A172 (cell line): Measurements from ENCODE around the gene DUS3L. TPM values are rescaled to one million over a fixed set of nuclear protein-coding genes. Genes with fewer than 3 reads are reported as not detected.
"Not testable (repeated sequence)": the region's sequence is repeated elsewhere in the genome, so short reads cannot be mapped to it uniquely, and the experiment has no call there.

Experiments
- DNase-seq: peaks from one replicate; pipeline ENCODE4 v3.0.0-alpha.2; 2015; ENCODE audit warnings: low spot score
- total RNA-seq: library from RNA; depleted of rRNA; stranded (reverse); fragments of >200 nt; shearing (Covaris generic); gene quantifications from 2 replicates; pipeline ENCODE4 v1.2.3, GENCODE V29; 2014

Gene DUS3L
- total RNA-seq, 1 experiment from 2014 or later: 76.7 TPM

GRCh38 chr19:5800361-5801270 is 9.7 kb upstream of the DUS3L start:
- no peak for DNase-seq

GRCh38 chr19:5799247-5800241 is 8.6 kb upstream of the DUS3L start:
- DNase-seq: no peak

- no peak for DNase-seq
Observed at GRCh38 chr19:5798244-5798643, 7.3 kb upstream of the DUS3L start.

- DNase-seq: no peak
Observed at GRCh38 chr19:5795382-5795919, 4.5 kb upstream of the DUS3L start.

GRCh38 chr19:5793188-5793587 is 2.2 kb upstream of the DUS3L start:
- no peak for DNase-seq

GRCh38 chr19:5792224-5792623 is 1.3 kb upstream of the DUS3L start:
- DNase-seq: no peak

GRCh38 chr19:5789886-5790558 is 941 bp downstream of the DUS3L start:
- no peak for DNase-seq

GRCh38 chr19:5789351-5789761 is 1.6 kb downstream of the DUS3L start:
- no peak for DNase-seq

GRCh38 chr19:5788422-5788821 is 2.5 kb downstream of the DUS3L start:
- no peak for DNase-seq

GRCh38 chr19:5787409-5788182 is 3.4 kb downstream of the DUS3L start:
- no peak for DNase-seq

- no peak for DNase-seq
Observed at GRCh38 chr19:5786593-5787408, 4.2 kb downstream of the DUS3L start.

- DNase-seq: no peak
Observed at GRCh38 chr19:5785423-5785822, 5.5 kb downstream of the DUS3L start.

GRCh38 chr19:5784581-5785147 is 6.3 kb downstream of the DUS3L start, which contains the start of gene PRR22:
Gene PRR22 (minus strand): TSS chr19:5784746. CDS start chr19:5784660, 86 bp downstream.
- no peak for DNase-seq

GRCh38 chr19:5782945-5783919 is 7.7 kb downstream of the DUS3L start:
- no peak for DNase-seq

- DNase-seq: no peak
Observed at GRCh38 chr19:5782322-5782721, 8.6 kb downstream of the DUS3L start.

- not testable (repeated sequence) for DNase-seq
Observed at GRCh38 chr19:5780916-5781315, 10.0 kb downstream of the DUS3L start.

GRCh38 chr19:5778402-5778801 is 12.6 kb downstream of the DUS3L start:
- no peak for DNase-seq

- no peak for DNase-seq
Observed at GRCh38 chr19:5775668-5776309, 15.2 kb downstream of the DUS3L start.
